ENCODE data around the gene H2BK1. TPM values are rescaled to one million over a fixed set of nuclear protein-coding genes. Genes with fewer than 3 reads are reported as not detected.

The H2BK1 gene
- total RNA-seq, 2 experiments from 2014 or later: not detected

- ChIA-PET POLR2A (no interaction called here), CTCF (no interaction called here)
- H3K4me3 Mint-ChIP-seq: peak overlapping the region; percentile 74
- no peak for TF ChIP-seq CTCF (IDR thresholded peaks at IDR 0.05)
- Histone ChIP-seq H3K4me1 (ENCODE audit: insufficient read depth, low read length) (peaks cover 32% of the 10 kb centered on the region), H3K4me3 (ENCODE audit: low read length) (no peak overlapping the region), H3K27ac (ENCODE audit: low read depth in 1 of 2, low read length in 2 of 2) (no peak overlapping the region), H3K27me3 (ENCODE audit: control insufficient read depth in 1 of 2, insufficient read depth in 2 of 2, low read length in 2 of 2) (peaks cover 45 to 50% of the 10 kb centered on the region in 2 experiments), H3K9me3 (ENCODE audit: control insufficient read depth in 1 of 2, insufficient read depth in 1 of 2, low read length in 2 of 2) (no peaks in the 10 kb centered on the region), H3K36me3 (ENCODE audit: insufficient read depth, low read length) (no peaks in the 10 kb centered on the region)
- H3K9me3 Mint-ChIP-seq: no peaks in the 10 kb centered on the region
- H3K27me3 Mint-ChIP-seq: peaks cover 85% of the 10 kb centered on the region
- DNase-seq (no peak), ATAC-seq (ENCODE audit: poor library complexity) (no peak)
- no peaks in the 10 kb centered on the region for H3K36me3 Mint-ChIP-seq (ENCODE audit: low read depth)
- peaks cover 42% of the 10 kb centered on the region for H3K4me1 Mint-ChIP-seq (ENCODE audit: low read depth)
- intact Hi-C loops (cut with DNase I, micrococcal nuclease): no loop called here
- no peak overlapping the region for H3K27ac Mint-ChIP-seq
These were observed 41.0 kb upstream of the H2BK1 start for GRCh38 chr7:151251328-151251688.

GRCh38 chr7:151250181-151251132 is 40.2 kb upstream of the H2BK1 start:
- Mint-ChIP-seq H3K36me3 (ENCODE audit: low read depth) (no peaks in the 10 kb centered on the region), H3K4me3 (peak overlapping the region; percentile 74), H3K4me1 (ENCODE audit: low read depth) (peaks cover 47% of the 10 kb centered on the region), H3K27ac (no peak overlapping the region), H3K9me3 (no peaks in the 10 kb centered on the region), H3K27me3 (peaks cover 86% of the 10 kb centered on the region)
- Histone ChIP-seq H3K36me3 (ENCODE audit: insufficient read depth, low read length) (no peaks in the 10 kb centered on the region), H3K4me3 (ENCODE audit: low read length) (no peak overlapping the region), H3K27me3 (ENCODE audit: control insufficient read depth in 1 of 2, insufficient read depth in 2 of 2, low read length in 2 of 2) (peaks cover 53 to 58% of the 10 kb centered on the region in 2 experiments), H3K9me3 (ENCODE audit: control insufficient read depth in 1 of 2, insufficient read depth in 1 of 2, low read length in 2 of 2) (no peaks in the 10 kb centered on the region), H3K27ac (ENCODE audit: low read depth in 1 of 2, low read length in 2 of 2) (no peak overlapping the region), H3K4me1 (ENCODE audit: insufficient read depth, low read length) (peaks cover 38% of the 10 kb centered on the region)
- no peak for TF ChIP-seq CTCF (IDR thresholded peaks at IDR 0.05)
- ATAC-seq (ENCODE audit: poor library complexity) (no peak), DNase-seq (no peak)
- ChIA-PET CTCF (no interaction called here), POLR2A (no interaction called here)
- intact Hi-C loops (cut with DNase I, micrococcal nuclease): no loop called here

- Mint-ChIP-seq H3K27me3 (peaks cover 83% of the 10 kb centered on the region), H3K9me3 (no peaks in the 10 kb centered on the region), H3K27ac (no peak overlapping the region), H3K36me3 (ENCODE audit: low read depth) (no peaks in the 10 kb centered on the region), H3K4me3 (peak overlapping the region; percentile 84), H3K4me1 (ENCODE audit: low read depth) (peaks cover 49% of the 10 kb centered on the region)
- ChIA-PET POLR2A (interaction anchor here (1.0 kb wide), 1 partner anchor 10 kb away, joined by 4 read pairs; no protein-coding TSS in a partner anchor), CTCF (no interaction called here)
- ATAC-seq (ENCODE audit: poor library complexity) (no peak), DNase-seq (no peak)
- Histone ChIP-seq H3K27me3 (ENCODE audit: control insufficient read depth in 1 of 2, insufficient read depth in 2 of 2, low read length in 2 of 2) (peaks cover 59 to 63% of the 10 kb centered on the region in 2 experiments), H3K4me3 (ENCODE audit: low read length) (no peak overlapping the region), H3K9me3 (ENCODE audit: control insufficient read depth in 1 of 2, insufficient read depth in 1 of 2, low read length in 2 of 2) (no peaks in the 10 kb centered on the region), H3K4me1 (ENCODE audit: insufficient read depth, low read length) (peaks cover 44% of the 10 kb centered on the region), H3K36me3 (ENCODE audit: insufficient read depth, low read length) (no peaks in the 10 kb centered on the region), H3K27ac (ENCODE audit: low read depth in 1 of 2, low read length in 2 of 2) (no peak overlapping the region)
- TF ChIP-seq CTCF (IDR thresholded peaks at IDR 0.05): no peak
- intact Hi-C loops (cut with DNase I, micrococcal nuclease): loop anchor here (5.0 to 10.0 kb wide), 2 partner anchors 82 to 85 kb away; partner anchors contain the start of gene GBX1 (in 2 of the 2)
These were observed 39.4 kb upstream of the H2BK1 start for GRCh38 chr7:151249732-151250072.

All from CD4-positive, alpha-beta T cell (primary cell).